ENCODE data around the gene PDX1. TPM values are rescaled to one million over a fixed set of nuclear protein-coding genes. Genes with fewer than 3 reads are reported as not detected.

Gene PDX1
- total and polyA plus RNA-seq, 3 donors from 2014 or later, result 0.12 to 0.24 TPM; not detected in 1

DNA sequence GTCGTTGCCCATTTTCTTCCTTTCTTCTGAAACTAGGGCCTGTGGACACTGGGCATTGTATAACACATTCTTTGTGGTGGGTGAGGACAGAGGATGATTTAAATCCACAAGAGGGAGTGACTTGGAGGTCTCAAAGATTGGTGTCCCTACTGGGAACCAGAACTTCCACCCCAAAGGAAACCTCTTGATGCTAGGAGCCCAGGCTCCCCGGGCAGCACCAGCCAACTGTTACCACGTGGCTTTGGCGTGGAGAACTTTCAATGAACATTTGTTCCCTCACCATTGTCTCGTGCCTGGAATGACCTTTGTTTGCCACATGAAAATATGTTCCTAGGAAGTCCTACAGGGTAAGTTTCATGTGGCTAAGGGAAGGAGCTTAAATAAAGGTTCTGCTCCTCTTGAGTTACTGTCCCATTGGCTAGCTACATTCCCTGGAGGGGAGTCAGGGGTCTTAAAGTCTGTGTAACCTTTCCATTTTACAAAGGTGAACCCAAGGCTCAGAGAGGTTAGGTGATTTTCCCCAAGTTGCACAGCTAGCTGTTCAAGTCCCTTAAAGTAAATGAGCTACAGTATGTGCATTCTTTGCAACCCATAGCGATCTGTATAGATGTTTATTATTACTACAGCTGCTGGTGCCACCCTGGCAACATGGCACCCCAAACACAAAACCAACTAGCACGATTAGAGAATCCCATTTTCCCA, 54.3 kb downstream of the PDX1 start:
- DNase-seq, result no peak
- intact Hi-C loops (cut with DNase I; ENCODE audit: low total_unique reads), result no loop called here
- WGBS, 2 donors, result 28 to 41% methylated on average over 3 to 7 of the region's 7 CpGs
- TF ChIP-seq POLR2A (IDR thresholded peaks at IDR 0.05) (no peak), CTCF (IDR thresholded peaks at IDR 0.05) (no peak)
- Histone ChIP-seq H3K9me3 (no peaks in the 10 kb centered on the region), H3K4me1 (peaks cover 4% of the 10 kb centered on the region), H3K36me3 (ENCODE audit: low read depth, missing control alignments) (no peaks in the 10 kb centered on the region), H3K27ac (no peak overlapping the region), H3K4me3 (no peak overlapping the region), H3K27me3 (no peaks in the 10 kb centered on the region)

Small RNAs within 50 kb of the gene (small RNA-seq; reads per million reads assigned to genes)
- gene ATP5F1EP2, result 0 reads per million in 2 donors

Other genes with a start within 250 kb of the PDX1 start
- not detected for gene GSX1, start 127.5 kb upstream of the PDX1 start, total RNA-seq
- gene GSX1, start 127.5 kb upstream of the PDX1 start, polyA plus RNA-seq (ENCODE audit: insufficient read depth, low read depth, low replicate concordance), result not detected
- under 1 TPM; 0.06 to 0.08 TPM for gene CDX2, start 49.3 kb downstream of the PDX1 start, total RNA-seq
- gene CDX2, start 49.3 kb downstream of the PDX1 start, polyA plus RNA-seq (ENCODE audit: insufficient read depth, low read depth, low replicate concordance), result not detected
- gene URAD, start 68.7 kb downstream of the PDX1 start, total RNA-seq, result 1 to 10 TPM in 1 of 2 donors, under 1 TPM in 1; 0.87 to 1.6 TPM
- not detected for gene URAD, start 68.7 kb downstream of the PDX1 start, polyA plus RNA-seq (ENCODE audit: insufficient read depth, low read depth, low replicate concordance)
- gene FLT3, start 180.6 kb downstream of the PDX1 start, total RNA-seq, result 1 to 10 TPM; 1.8 to 2.4 TPM
- gene FLT3, start 180.6 kb downstream of the PDX1 start, polyA plus RNA-seq (ENCODE audit: insufficient read depth, low read depth, low replicate concordance), result 2.5 TPM
- gene PAN3, start 218.5 kb downstream of the PDX1 start, total RNA-seq, result 10 to 100 TPM; 74.8 to 76.2 TPM
- 30.2 TPM for gene PAN3, start 218.5 kb downstream of the PDX1 start, polyA plus RNA-seq (ENCODE audit: insufficient read depth, low read depth, low replicate concordance)

Data from testis (tissue), 3 donors.